ENCODE results near the gene TMC7.

DNA sequence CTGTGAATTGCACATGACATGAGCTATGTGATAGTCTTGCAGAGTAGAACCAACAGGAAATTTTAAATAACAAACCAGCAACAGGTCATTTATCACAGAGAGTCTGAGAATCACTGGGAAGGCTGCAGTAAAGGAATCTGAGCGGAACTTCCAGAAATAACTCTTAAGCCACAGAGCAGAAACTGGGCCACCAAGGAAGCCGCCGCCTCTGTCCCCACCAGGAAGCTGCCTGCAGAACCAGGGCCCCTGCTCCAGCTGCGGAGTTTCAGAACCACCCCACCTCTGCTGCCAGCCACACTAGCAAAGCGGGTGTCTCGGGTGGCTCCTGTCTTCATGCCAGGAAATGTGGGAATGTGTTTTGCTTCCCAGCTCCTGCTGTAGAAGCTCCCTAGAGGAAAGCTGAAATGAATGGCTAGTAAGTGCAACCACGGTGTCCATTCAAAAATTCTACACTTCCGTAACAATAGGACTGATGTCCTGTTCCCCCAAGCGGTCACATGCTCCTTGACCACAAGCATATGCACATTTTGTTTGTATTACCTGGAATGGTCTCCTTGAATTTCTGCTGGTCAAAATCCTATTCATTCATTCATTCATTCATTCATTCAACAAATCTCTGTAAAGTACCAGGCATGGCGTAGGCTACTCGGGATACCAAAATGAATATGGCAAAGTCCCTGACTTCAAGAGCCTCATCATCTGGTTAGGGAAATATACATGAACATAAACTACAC is 122.3 kb downstream of the TMC7 start:
- TF ChIP-seq TCF7L2 (IDR thresholded peaks at IDR 0.05; ENCODE audit: borderline replicate concordance, extremely low read depth, insufficient read depth, insufficient read length) (no peak), YY1 (IDR thresholded peaks at IDR 0.05; ENCODE audit: extremely low read depth, insufficient replicate concordance, low read depth, low read length) (no peak), POLR2A (IDR thresholded peaks at IDR 0.05; ENCODE audit: borderline replicate concordance, extremely low read depth, insufficient read depth, insufficient read length) (no peak), ELF1 (IDR thresholded peaks at IDR 0.05; ENCODE audit: borderline replicate concordance, low read depth) (no peak), EZH2phosphoT487 (IDR thresholded peaks at IDR 0.05; ENCODE audit: borderline replicate concordance) (no peak), EZH2 (IDR thresholded peaks at IDR 0.05) (no peak), SIN3A (IDR thresholded peaks at IDR 0.05; ENCODE audit: low read depth) (no peak), CEBPB (IDR thresholded peaks at IDR 0.05; ENCODE audit: low read depth) (no peak)
- TF ChIP-seq, protein P1, sequence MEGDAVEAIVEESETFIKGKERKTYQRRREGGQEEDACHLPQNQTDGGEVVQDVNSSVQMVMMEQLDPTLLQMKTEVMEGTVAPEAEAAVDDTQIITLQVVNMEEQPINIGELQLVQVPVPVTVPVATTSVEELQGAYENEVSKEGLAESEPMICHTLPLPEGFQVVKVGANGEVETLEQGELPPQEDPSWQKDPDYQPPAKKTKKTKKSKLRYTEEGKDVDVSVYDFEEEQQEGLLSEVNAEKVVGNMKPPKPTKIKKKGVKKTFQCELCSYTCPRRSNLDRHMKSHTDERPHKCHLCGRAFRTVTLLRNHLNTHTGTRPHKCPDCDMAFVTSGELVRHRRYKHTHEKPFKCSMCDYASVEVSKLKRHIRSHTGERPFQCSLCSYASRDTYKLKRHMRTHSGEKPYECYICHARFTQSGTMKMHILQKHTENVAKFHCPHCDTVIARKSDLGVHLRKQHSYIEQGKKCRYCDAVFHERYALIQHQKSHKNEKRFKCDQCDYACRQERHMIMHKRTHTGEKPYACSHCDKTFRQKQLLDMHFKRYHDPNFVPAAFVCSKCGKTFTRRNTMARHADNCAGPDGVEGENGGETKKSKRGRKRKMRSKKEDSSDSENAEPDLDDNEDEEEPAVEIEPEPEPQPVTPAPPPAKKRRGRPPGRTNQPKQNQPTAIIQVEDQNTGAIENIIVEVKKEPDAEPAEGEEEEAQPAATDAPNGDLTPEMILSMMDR (IDR thresholded peaks at IDR 0.05 in 2 of 3, conservative IDR thresholded peaks at IDR 0.05 in 1 of 3; ENCODE audit: borderline replicate concordance in 1 of 3, insufficient read depth in 1 of 3, low read depth in 2 of 3, low read length in 2 of 3) = no peak
- TF ChIP-seq, protein P2, sequence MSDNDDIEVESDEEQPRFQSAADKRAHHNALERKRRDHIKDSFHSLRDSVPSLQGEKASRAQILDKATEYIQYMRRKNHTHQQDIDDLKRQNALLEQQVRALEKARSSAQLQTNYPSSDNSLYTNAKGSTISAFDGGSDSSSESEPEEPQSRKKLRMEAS (IDR thresholded peaks at IDR 0.05) = no peak
- TF ChIP-seq, protein P3, sequence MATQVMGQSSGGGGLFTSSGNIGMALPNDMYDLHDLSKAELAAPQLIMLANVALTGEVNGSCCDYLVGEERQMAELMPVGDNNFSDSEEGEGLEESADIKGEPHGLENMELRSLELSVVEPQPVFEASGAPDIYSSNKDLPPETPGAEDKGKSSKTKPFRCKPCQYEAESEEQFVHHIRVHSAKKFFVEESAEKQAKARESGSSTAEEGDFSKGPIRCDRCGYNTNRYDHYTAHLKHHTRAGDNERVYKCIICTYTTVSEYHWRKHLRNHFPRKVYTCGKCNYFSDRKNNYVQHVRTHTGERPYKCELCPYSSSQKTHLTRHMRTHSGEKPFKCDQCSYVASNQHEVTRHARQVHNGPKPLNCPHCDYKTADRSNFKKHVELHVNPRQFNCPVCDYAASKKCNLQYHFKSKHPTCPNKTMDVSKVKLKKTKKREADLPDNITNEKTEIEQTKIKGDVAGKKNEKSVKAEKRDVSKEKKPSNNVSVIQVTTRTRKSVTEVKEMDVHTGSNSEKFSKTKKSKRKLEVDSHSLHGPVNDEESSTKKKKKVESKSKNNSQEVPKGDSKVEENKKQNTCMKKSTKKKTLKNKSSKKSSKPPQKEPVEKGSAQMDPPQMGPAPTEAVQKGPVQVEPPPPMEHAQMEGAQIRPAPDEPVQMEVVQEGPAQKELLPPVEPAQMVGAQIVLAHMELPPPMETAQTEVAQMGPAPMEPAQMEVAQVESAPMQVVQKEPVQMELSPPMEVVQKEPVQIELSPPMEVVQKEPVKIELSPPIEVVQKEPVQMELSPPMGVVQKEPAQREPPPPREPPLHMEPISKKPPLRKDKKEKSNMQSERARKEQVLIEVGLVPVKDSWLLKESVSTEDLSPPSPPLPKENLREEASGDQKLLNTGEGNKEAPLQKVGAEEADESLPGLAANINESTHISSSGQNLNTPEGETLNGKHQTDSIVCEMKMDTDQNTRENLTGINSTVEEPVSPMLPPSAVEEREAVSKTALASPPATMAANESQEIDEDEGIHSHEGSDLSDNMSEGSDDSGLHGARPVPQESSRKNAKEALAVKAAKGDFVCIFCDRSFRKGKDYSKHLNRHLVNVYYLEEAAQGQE (IDR thresholded peaks at IDR 0.05; ENCODE audit: low read depth) = no peak
